Measurements from ENCODE around the gene ATG16L2. TPM values are rescaled to one million over a fixed set of nuclear protein-coding genes. Genes with fewer than 3 reads are reported as not detected.

Gene ATG16L2
- polyA plus RNA-seq, 1 donor (not counting 4 experiments of a cell fraction or from before 2014, with no cell fraction given), result 9.9 TPM

GRCh38 chr11:72775288-72776110, 38.7 kb upstream of the ATG16L2 start:
- Histone ChIP-seq H3K9ac (ENCODE audit: control insufficient read depth, extremely low read depth, insufficient read depth, low read length) (no peak overlapping the region), H3K27me3 (ENCODE audit: control insufficient read depth, extremely low read depth, insufficient read depth, low read length) (no peaks in the 10 kb centered on the region), H3K27ac (ENCODE audit: control insufficient read depth, insufficient read depth, low read length) (no peak overlapping the region), H3K36me3 (ENCODE audit: control insufficient read depth in 2 of 2, extremely low read depth in 1 of 2, insufficient read depth in 2 of 2, low read length in 2 of 2) (peaks cover 0 to 5% of the 10 kb centered on the region in 2 experiments), H3K4me3 (ENCODE audit: control insufficient read depth in 2 of 3, extremely low read depth in 1 of 3, insufficient read depth in 2 of 3, low read depth in 1 of 3, low read length in 3 of 3) (no peak overlapping the region), H3K4me1 (ENCODE audit: control insufficient read depth, extremely low read depth, insufficient read depth, low read length) (peaks cover 41% of the 10 kb centered on the region), H3K9me3 (ENCODE audit: control insufficient read depth, low read depth, low read length) (no peaks in the 10 kb centered on the region), H3K4me2 (ENCODE audit: control insufficient read depth, extremely low read depth, insufficient read depth, low read depth, low read length) (no peak overlapping the region), H2AFZ (ENCODE audit: control insufficient read depth, low read length) (no peak overlapping the region), H3K9me1 (ENCODE audit: control insufficient read depth, extremely low read depth, insufficient read depth, low read length) (peaks cover 3% of the 10 kb centered on the region), H4K20me1 (ENCODE audit: control insufficient read depth, extremely low read depth, insufficient read depth, low read length) (no peaks in the 10 kb centered on the region), H3K79me2 (ENCODE audit: control insufficient read depth, insufficient read depth, low read length) (no peaks in the 10 kb centered on the region)
- FAIRE-seq (no peak), DNase-seq (ENCODE audit: low read depth, low spot score) (no peak)
- dilution Hi-C loops (cut with MboI; ENCODE audit: extremely low pct_ligation_motif_present, low sequenced_read_pairs), result no loop called here
- TF ChIP-seq, protein P1, sequence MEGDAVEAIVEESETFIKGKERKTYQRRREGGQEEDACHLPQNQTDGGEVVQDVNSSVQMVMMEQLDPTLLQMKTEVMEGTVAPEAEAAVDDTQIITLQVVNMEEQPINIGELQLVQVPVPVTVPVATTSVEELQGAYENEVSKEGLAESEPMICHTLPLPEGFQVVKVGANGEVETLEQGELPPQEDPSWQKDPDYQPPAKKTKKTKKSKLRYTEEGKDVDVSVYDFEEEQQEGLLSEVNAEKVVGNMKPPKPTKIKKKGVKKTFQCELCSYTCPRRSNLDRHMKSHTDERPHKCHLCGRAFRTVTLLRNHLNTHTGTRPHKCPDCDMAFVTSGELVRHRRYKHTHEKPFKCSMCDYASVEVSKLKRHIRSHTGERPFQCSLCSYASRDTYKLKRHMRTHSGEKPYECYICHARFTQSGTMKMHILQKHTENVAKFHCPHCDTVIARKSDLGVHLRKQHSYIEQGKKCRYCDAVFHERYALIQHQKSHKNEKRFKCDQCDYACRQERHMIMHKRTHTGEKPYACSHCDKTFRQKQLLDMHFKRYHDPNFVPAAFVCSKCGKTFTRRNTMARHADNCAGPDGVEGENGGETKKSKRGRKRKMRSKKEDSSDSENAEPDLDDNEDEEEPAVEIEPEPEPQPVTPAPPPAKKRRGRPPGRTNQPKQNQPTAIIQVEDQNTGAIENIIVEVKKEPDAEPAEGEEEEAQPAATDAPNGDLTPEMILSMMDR (optimal IDR thresholded peaks at IDR 0.05 in 1 of 3, IDR thresholded peaks at IDR 0.05 in 1 of 3, conservative IDR thresholded peaks at IDR 0.05 in 1 of 3; ENCODE audit: extremely low read depth in 1 of 3, insufficient read depth in 2 of 3, low read length in 3 of 3), result no peak
- TF ChIP-seq EZH2 (IDR thresholded peaks at IDR 0.05; ENCODE audit: low read length), result no peak

DNA sequence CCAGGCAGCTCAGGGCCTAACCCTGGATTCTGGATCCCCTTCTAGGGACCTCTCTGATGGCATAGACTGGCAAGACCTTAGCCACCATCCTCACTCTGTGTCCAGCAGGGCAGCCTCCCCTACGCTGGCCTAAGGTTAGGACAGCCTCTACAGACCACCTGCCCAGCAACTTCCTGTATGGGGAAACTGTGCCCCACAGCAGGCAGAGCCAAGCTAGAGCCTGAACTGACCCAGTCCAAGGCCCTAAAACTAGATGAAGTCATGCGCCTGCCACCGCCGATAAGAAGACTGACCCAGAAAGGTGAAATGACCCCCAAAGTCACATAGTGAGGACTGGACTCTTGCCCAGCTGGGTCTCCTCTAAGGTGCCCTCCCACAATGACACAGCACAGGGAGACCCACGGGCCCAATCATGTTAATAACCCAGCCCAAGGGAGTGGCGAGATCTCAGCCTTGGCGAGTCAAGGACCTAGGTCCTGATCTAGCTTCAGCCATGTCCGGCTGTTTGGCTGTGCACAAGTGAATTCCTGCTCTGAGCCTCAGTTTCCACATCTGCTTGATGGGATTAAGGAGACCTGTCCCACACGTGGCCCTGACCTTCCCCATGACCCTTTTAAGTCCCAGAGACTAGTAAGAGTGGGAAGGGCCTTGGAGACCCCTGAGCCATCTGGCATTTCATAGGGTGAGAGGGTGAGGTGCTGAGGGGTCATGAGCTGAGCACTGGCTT, 37.9 kb upstream of the ATG16L2 start:
- H3K9me1 ChIP-seq (ENCODE audit: control insufficient read depth, extremely low read depth, insufficient read depth, low read length), result peaks cover 3% of the 10 kb centered on the region
- H3K9me3 ChIP-seq (ENCODE audit: control insufficient read depth, low read depth, low read length), result no peaks in the 10 kb centered on the region
- no peaks in the 10 kb centered on the region for H4K20me1 ChIP-seq (ENCODE audit: control insufficient read depth, extremely low read depth, insufficient read depth, low read length)
- H3K4me3 ChIP-seq (ENCODE audit: control insufficient read depth in 2 of 3, extremely low read depth in 1 of 3, insufficient read depth in 2 of 3, low read depth in 1 of 3, low read length in 3 of 3), result no peak overlapping the region
- no peak for DNase-seq (ENCODE audit: low read depth, low spot score)
- no peak overlapping the region for H3K9ac ChIP-seq (ENCODE audit: control insufficient read depth, extremely low read depth, insufficient read depth, low read length)
- dilution Hi-C loops (cut with MboI; ENCODE audit: extremely low pct_ligation_motif_present, low sequenced_read_pairs), result no loop called here
- no peaks in the 10 kb centered on the region for H3K27me3 ChIP-seq (ENCODE audit: control insufficient read depth, extremely low read depth, insufficient read depth, low read length)
- H3K36me3 ChIP-seq (ENCODE audit: control insufficient read depth in 2 of 2, extremely low read depth in 1 of 2, insufficient read depth in 2 of 2, low read length in 2 of 2), result peaks cover 0 to 5% of the 10 kb centered on the region in 2 experiments
- H3K79me2 ChIP-seq (ENCODE audit: control insufficient read depth, insufficient read depth, low read length), result no peaks in the 10 kb centered on the region
- H3K4me2 ChIP-seq (ENCODE audit: control insufficient read depth, extremely low read depth, insufficient read depth, low read depth, low read length), result no peak overlapping the region
- no peak overlapping the region for H2AFZ ChIP-seq (ENCODE audit: control insufficient read depth, low read length)
- FAIRE-seq, result no peak
- TF ChIP-seq EZH2 (IDR thresholded peaks at IDR 0.05; ENCODE audit: low read length), result no peak
- TF ChIP-seq, protein P1 (optimal IDR thresholded peaks at IDR 0.05 in 1 of 3, IDR thresholded peaks at IDR 0.05 in 1 of 3, conservative IDR thresholded peaks at IDR 0.05 in 1 of 3; ENCODE audit: extremely low read depth in 1 of 3, insufficient read depth in 2 of 3, low read length in 3 of 3), result no peak
- peaks cover 45% of the 10 kb centered on the region for H3K4me1 ChIP-seq (ENCODE audit: control insufficient read depth, extremely low read depth, insufficient read depth, low read length)
- H3K27ac ChIP-seq (ENCODE audit: control insufficient read depth, insufficient read depth, low read length), result no peak overlapping the region

Measured in keratinocyte (primary cell).